ENCODE measurements around the gene TACC2.

TACC2 gene

GRCh38 chr10:121988361-121989324 lies at the start of gene TACC2:
Gene TACC2, plus strand, starts transcription at chr10:121989163. Its CDS starts 32,819 bp downstream, at chr10:122021982.
- H3K4me1 Mint-ChIP-seq = peaks cover 1% of the 10 kb centered on the region
- H3K36me3 Mint-ChIP-seq (ENCODE audit: low read depth) = peaks cover 7% of the 10 kb centered on the region
- DNase-seq = no peak
- peaks cover 14% of the 10 kb centered on the region for H3K27me3 Mint-ChIP-seq (ENCODE audit: low read depth, poor library complexity)
- TF ChIP-seq CTCF (IDR thresholded peaks at IDR 0.05) = no peak
- H3K9me3 Mint-ChIP-seq = peaks cover 73% of the 10 kb centered on the region
- no peak within 1 kb of the TSS for H3K27ac Mint-ChIP-seq
- H3K4me3 Mint-ChIP-seq = no peak within 1 kb of the TSS

DNA sequence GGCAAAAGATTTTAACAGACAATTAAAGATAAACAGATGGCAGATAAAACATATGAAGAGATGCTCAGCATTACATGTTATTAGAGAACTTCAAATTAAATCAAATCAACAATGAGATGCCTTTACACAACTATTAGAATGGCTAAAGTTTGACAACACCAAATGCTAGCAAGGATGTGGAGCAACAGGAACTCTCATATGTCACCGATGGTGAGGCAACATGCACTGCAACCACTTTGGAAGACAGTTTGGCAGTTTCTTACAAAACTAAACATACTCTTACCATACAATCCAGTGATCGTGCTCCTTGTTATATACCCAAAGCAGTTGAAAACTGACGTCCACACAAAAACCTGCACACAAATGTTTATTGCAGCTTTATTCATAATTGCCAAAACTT lies 47.4 kb upstream of the TACC2 start:
- Mint-ChIP-seq H3K9me3 (peaks cover 42% of the 10 kb centered on the region), H3K27me3 (ENCODE audit: low read depth, poor library complexity) (peaks cover 6% of the 10 kb centered on the region), H3K27ac (no peak overlapping the region), H3K4me1 (no peaks in the 10 kb centered on the region), H3K4me3 (no peak overlapping the region), H3K36me3 (ENCODE audit: low read depth) (peaks cover 40% of the 10 kb centered on the region)
- TF ChIP-seq CTCF (IDR thresholded peaks at IDR 0.05) = no peak
- DNase-seq = no peak

GRCh38 chr10:121942749-121943416 lies 46.1 kb upstream of the TACC2 start:
- DNase-seq = no peak
- H3K36me3 Mint-ChIP-seq (ENCODE audit: low read depth) = peaks cover 30% of the 10 kb centered on the region
- TF ChIP-seq CTCF (IDR thresholded peaks at IDR 0.05) = no peak
- H3K27ac Mint-ChIP-seq = no peak overlapping the region
- peaks cover 31% of the 10 kb centered on the region for H3K9me3 Mint-ChIP-seq
- H3K27me3 Mint-ChIP-seq (ENCODE audit: low read depth, poor library complexity) = peaks cover 6% of the 10 kb centered on the region
- no peak overlapping the region for H3K4me3 Mint-ChIP-seq
- no peaks in the 10 kb centered on the region for H3K4me1 Mint-ChIP-seq

DNA sequence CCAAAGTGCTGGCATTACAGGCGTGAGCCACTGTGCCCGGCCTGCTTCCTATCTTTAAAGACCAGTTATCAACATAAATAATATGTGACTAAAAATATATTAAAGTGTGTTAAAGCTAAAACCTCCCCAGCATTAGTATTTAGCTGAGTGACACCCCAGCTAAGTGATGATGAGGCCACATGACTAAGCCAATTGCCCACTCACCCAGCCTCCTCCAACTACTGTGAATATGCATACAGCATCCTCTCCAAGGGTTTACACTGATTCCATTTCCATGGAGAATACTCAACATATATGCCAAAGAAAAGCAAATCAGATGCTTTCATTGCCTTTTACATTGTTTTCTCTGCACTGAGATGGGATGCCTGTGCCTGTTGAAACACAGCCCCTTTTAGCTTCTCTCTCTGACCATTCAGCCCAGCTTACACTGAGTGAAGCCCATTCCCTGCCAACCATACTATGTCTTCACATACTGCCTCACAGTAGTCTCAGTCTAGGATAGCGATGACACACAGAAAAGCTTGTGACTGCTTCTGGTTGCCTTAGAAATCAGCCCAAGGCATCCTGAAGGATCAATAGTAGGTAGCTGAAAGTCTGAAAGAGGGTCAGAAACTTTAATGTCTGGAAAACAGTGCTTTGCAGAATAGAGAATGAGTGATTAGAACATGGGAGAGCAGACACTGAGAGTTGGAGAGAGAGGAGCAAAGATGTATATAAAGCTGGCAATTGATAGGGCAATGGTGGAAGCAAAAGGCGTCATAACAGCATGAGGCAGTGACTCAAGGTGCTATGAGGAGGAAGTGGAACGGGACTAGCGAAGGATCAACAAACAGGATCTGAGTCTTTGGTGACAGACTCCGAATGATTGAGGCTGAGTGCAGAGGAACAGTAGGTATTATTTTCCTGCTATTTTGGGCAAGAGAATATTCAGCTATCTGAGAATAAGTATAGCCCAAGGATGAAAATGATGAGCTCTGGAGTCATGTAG lies 41.3 kb upstream of the TACC2 start:
- Mint-ChIP-seq H3K4me1 (peaks cover 14% of the 10 kb centered on the region), H3K27me3 (ENCODE audit: low read depth, poor library complexity) (no peaks in the 10 kb centered on the region), H3K9me3 (no peaks in the 10 kb centered on the region), H3K36me3 (ENCODE audit: low read depth) (peaks cover 25% of the 10 kb centered on the region), H3K27ac (no peak overlapping the region), H3K4me3 (no peak overlapping the region)
- TF ChIP-seq CTCF (IDR thresholded peaks at IDR 0.05) = no peak
- no peak for DNase-seq

DNA sequence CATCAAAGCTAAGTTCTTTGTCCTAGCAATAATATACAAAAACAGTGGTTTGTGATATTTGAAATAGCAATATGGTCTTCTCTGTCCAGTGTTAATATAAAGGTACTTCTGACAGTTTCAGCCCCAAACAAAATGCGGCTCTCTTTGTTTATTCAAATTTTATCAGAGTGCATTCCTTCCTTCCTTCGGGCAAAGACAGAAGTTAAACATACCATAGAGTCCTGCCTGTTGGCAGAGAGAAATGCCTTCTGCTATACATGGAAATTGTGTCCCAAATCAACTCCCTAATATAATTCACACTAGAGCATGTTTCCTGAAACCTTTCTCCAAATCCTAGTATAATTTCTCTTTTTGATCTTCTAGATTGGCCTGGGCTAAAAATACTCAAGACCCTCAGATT lies 39.9 kb upstream of the TACC2 start:
- peaks cover 3% of the 10 kb centered on the region for H3K27me3 Mint-ChIP-seq (ENCODE audit: low read depth, poor library complexity)
- H3K27ac Mint-ChIP-seq = no peak overlapping the region
- DNase-seq = no peak
- no peaks in the 10 kb centered on the region for H3K9me3 Mint-ChIP-seq
- H3K36me3 Mint-ChIP-seq (ENCODE audit: low read depth) = peaks cover 35% of the 10 kb centered on the region
- H3K4me1 Mint-ChIP-seq = peaks cover 14% of the 10 kb centered on the region
- H3K4me3 Mint-ChIP-seq = no peak overlapping the region
- no peak for TF ChIP-seq CTCF (IDR thresholded peaks at IDR 0.05)

Data from nephron progenitor cell (in vitro differentiated cells).